SU-DHL-6 (cell line): ENCODE results near the gene NOS1AP.

Experiments used
- EZH2phosphoT487 ChIP-seq: fragments of 200-600 bp; sonication (generic), shearing (Covaris generic); conservative IDR thresholded peaks from 2 replicates; pipeline ENCODE4 v1.6.1; 2018; ENCODE audit warnings: mild to moderate bottlenecking, antibody characterized with exemption, low read length, moderate library complexity, mixed read lengths
- TF ChIP-seq, protein P1 (sequence below): fragments of 200-600 bp; sonication (generic); IDR thresholded peaks from one replicate; pipeline ENCODE4 v1.5.1; 2017; ENCODE audit warnings: antibody characterized with exemption, mild to moderate bottlenecking, low read length, moderate library complexity; ENCODE audit not compliant: insufficient read depth, poor library complexity, severe bottlenecking

DNA sequence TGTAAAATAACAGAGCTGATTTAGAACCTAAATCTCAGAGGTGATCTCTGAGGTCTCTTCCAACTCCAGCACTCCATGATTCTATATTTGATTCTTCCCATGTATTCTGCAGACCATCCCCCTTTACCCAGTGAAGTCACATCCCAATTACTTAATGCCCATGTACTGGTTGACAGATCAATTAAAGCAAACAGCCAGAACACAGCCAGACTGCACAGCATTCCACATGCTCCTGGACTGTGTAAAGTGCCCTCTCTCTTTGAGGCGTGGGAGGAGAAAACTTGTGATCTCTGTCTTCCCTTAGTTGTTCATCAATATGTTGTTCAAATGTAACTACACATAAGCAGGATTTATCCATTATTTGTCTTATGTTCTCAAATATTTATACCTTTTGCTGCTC lies 18.1 kb downstream of the NOS1AP start:
- TF ChIP-seq, protein P1, sequence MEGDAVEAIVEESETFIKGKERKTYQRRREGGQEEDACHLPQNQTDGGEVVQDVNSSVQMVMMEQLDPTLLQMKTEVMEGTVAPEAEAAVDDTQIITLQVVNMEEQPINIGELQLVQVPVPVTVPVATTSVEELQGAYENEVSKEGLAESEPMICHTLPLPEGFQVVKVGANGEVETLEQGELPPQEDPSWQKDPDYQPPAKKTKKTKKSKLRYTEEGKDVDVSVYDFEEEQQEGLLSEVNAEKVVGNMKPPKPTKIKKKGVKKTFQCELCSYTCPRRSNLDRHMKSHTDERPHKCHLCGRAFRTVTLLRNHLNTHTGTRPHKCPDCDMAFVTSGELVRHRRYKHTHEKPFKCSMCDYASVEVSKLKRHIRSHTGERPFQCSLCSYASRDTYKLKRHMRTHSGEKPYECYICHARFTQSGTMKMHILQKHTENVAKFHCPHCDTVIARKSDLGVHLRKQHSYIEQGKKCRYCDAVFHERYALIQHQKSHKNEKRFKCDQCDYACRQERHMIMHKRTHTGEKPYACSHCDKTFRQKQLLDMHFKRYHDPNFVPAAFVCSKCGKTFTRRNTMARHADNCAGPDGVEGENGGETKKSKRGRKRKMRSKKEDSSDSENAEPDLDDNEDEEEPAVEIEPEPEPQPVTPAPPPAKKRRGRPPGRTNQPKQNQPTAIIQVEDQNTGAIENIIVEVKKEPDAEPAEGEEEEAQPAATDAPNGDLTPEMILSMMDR = no peak
- TF ChIP-seq EZH2phosphoT487 = no peak
